Fibroblast of gingiva (primary cell): ENCODE data around the gene RPL32.
"Not testable (repeated sequence)": the region's sequence is repeated elsewhere in the genome, so short reads cannot be mapped to it uniquely, and the experiment has no call there.

Source experiments
- DNase-seq: peaks from one replicate; pipeline ENCODE4 v3.0.0-alpha.2; 2011; ENCODE audit warnings: low read depth

Gene RPL32

GRCh38 chr3:12868039-12869034, 27.0 kb upstream of the RPL32 start:
- DNase-seq, result peak; percentile 80

GRCh38 chr3:12866836-12867235, 25.5 kb upstream of the RPL32 start:
- DNase-seq, result no peak

- no peak for DNase-seq
These were observed 23.9 kb upstream of the RPL32 start for GRCh38 chr3:12865271-12865670.

GRCh38 chr3:12862387-12862786, 21.0 kb upstream of the RPL32 start:
- no peak for DNase-seq

GRCh38 chr3:12861611-12862010, 20.2 kb upstream of the RPL32 start:
- no peak for DNase-seq

GRCh38 chr3:12859840-12860239, 18.5 kb upstream of the RPL32 start:
- DNase-seq, result no peak

- DNase-seq, result no peak
These were observed 15.3 kb upstream of the RPL32 start for GRCh38 chr3:12856626-12857025.

- no peak for DNase-seq
These were observed 13.2 kb upstream of the RPL32 start for GRCh38 chr3:12854565-12854964.

- DNase-seq, result not testable (repeated sequence)
These were observed 12.5 kb upstream of the RPL32 start for GRCh38 chr3:12853847-12854246.

GRCh38 chr3:12852201-12852600, 10.8 kb upstream of the RPL32 start:
- no peak for DNase-seq

- no peak for DNase-seq
These were observed 4.4 kb upstream of the RPL32 start for GRCh38 chr3:12845811-12846210.

- DNase-seq, result no peak
These were observed 1.1 kb upstream of the RPL32 start for GRCh38 chr3:12842469-12842868.

- no peak for DNase-seq
These were observed 584 bp upstream of the RPL32 start for GRCh38 chr3:12841970-12842328.

GRCh38 chr3:12840591-12841148, 695 bp downstream of the RPL32 start:
- no peak for DNase-seq

GRCh38 chr3:12840148-12840547, 1.2 kb downstream of the RPL32 start:
- DNase-seq, result not testable (repeated sequence)

- no peak for DNase-seq
These were observed 2.0 kb downstream of the RPL32 start for GRCh38 chr3:12839156-12839946.

GRCh38 chr3:12838179-12838965, 3.0 kb downstream of the RPL32 start:
- DNase-seq, result no peak

- no peak for DNase-seq
These were observed 3.9 kb downstream of the RPL32 start for GRCh38 chr3:12837295-12837986.

GRCh38 chr3:12835052-12835665, 6.2 kb downstream of the RPL32 start:
- no peak for DNase-seq

GRCh38 chr3:12833222-12834161, 7.9 kb downstream of the RPL32 start:
- DNase-seq, result peak; percentile 52
